Stimulated activated CD4-positive, alpha-beta T cell treated with anti-CD3 and anti-CD28 coated beads, Interleukin-1b, Interleukin-23, amount 100 ng/mL, for 1 hour (primary cell): Measurements from ENCODE around the gene PLXDC1.
"Not testable (repeated sequence)": the region's sequence is repeated elsewhere in the genome, so short reads cannot be mapped to it uniquely, and the experiment has no call there.

Source experiments
- DNase-seq, 2 donors: peaks; one replicate each; pipeline ENCODE4 v3.0.0-alpha.2; 2020; ENCODE audit warnings: low read depth in 2 of 2

PLXDC1 gene

GRCh38 chr17:39181303-39181702 lies 29.9 kb upstream of the PLXDC1 start:
- DNase-seq = no peak

- no peak for DNase-seq
These were observed 27.1 kb upstream of the PLXDC1 start for GRCh38 chr17:39178536-39178935.

GRCh38 chr17:39177256-39177655 lies 25.8 kb upstream of the PLXDC1 start:
- no peak for DNase-seq

- no peak for DNase-seq
These were observed 24.3 kb upstream of the PLXDC1 start for GRCh38 chr17:39175695-39176093.

- DNase-seq = peak; percentile 52 to 55
These were observed 23.7 kb upstream of the PLXDC1 start for GRCh38 chr17:39174920-39175694.

- no peak for DNase-seq
These were observed 22.3 kb upstream of the PLXDC1 start for GRCh38 chr17:39173526-39174274.

- DNase-seq = no peak
These were observed 21.6 kb upstream of the PLXDC1 start for GRCh38 chr17:39173080-39173479.

- no peak for DNase-seq
These were observed 20.5 kb upstream of the PLXDC1 start for GRCh38 chr17:39171933-39172332.

- no peak for DNase-seq
These were observed 19.1 kb upstream of the PLXDC1 start for GRCh38 chr17:39170558-39170957.

GRCh38 chr17:39170109-39170508 lies 18.7 kb upstream of the PLXDC1 start:
- no peak for DNase-seq

GRCh38 chr17:39169518-39169917 lies 18.1 kb upstream of the PLXDC1 start:
- no peak for DNase-seq

- no peak for DNase-seq
These were observed 17.7 kb upstream of the PLXDC1 start for GRCh38 chr17:39169101-39169500.

GRCh38 chr17:39168503-39168902 lies 17.1 kb upstream of the PLXDC1 start:
- DNase-seq = not testable (repeated sequence)

GRCh38 chr17:39167476-39167875 lies 16.0 kb upstream of the PLXDC1 start:
- no peak for DNase-seq

- DNase-seq = no peak
These were observed 15.2 kb upstream of the PLXDC1 start for GRCh38 chr17:39166437-39167335.

GRCh38 chr17:39165841-39166349 lies 14.5 kb upstream of the PLXDC1 start, which contains the start of gene ARL5C:
Gene ARL5C, minus strand, starts transcription at chr17:39166161. Its CDS starts 401 bp downstream, at chr17:39165760.
- DNase-seq = no peak

- DNase-seq = no peak
These were observed 13.9 kb upstream of the PLXDC1 start for GRCh38 chr17:39165178-39165840.

GRCh38 chr17:39164675-39165143 lies 13.3 kb upstream of the PLXDC1 start:
- DNase-seq = peak in 1 of 2 donors; percentile 58

GRCh38 chr17:39161962-39162361 lies 10.5 kb upstream of the PLXDC1 start:
- DNase-seq = no peak

- no peak for DNase-seq
These were observed 7.2 kb upstream of the PLXDC1 start for GRCh38 chr17:39158623-39159022.

GRCh38 chr17:39156491-39156890 lies 5.1 kb upstream of the PLXDC1 start:
- no peak for DNase-seq
